ENCODE data around the gene LOXL3.

Gene LOXL3

GRCh38 chr2:74553892-74554819 is at the start of gene LOXL3, which contains the start of gene DOK1:
Gene LOXL3, minus strand, starts transcription at chr2:74553942. Its CDS starts 1,308 bp downstream, at chr2:74552634.
Gene DOK1, plus strand, starts transcription at chr2:74554720. Its CDS starts 35 bp downstream, at chr2:74554755.
- DNase-seq: peak; percentile 66

- DNase-seq: no peak
Observed at GRCh38 chr2:74602586-74603281, 49.0 kb upstream of the LOXL3 start.

GRCh38 chr2:74599676-74600075 is 45.9 kb upstream of the LOXL3 start:
- no peak for DNase-seq

GRCh38 chr2:74597410-74597809 is 43.7 kb upstream of the LOXL3 start:
- no peak for DNase-seq

- DNase-seq: no peak
Observed at GRCh38 chr2:74596584-74596983, 42.8 kb upstream of the LOXL3 start.

- DNase-seq: no peak
Observed at GRCh38 chr2:74593826-74594772, 40.4 kb upstream of the LOXL3 start.

- DNase-seq: no peak
Observed at GRCh38 chr2:74588664-74589063, 34.9 kb upstream of the LOXL3 start.

GRCh38 chr2:74587664-74588277 is 34.0 kb upstream of the LOXL3 start:
- DNase-seq: peak; percentile 39

GRCh38 chr2:74585406-74586185 is 31.9 kb upstream of the LOXL3 start:
- peak; percentile 34 for DNase-seq

- DNase-seq: no peak
Observed at GRCh38 chr2:74584088-74584645, 30.4 kb upstream of the LOXL3 start.

GRCh38 chr2:74583504-74583903 is 29.8 kb upstream of the LOXL3 start:
- DNase-seq: no peak

- no peak for DNase-seq
Observed at GRCh38 chr2:74582184-74582583, 28.4 kb upstream of the LOXL3 start.

- no peak for DNase-seq
Observed at GRCh38 chr2:74581463-74581862, 27.7 kb upstream of the LOXL3 start.

GRCh38 chr2:74578408-74578807 is 24.7 kb upstream of the LOXL3 start:
- DNase-seq: no peak

GRCh38 chr2:74577448-74577847 is 23.7 kb upstream of the LOXL3 start:
- DNase-seq: no peak

- no peak for DNase-seq
Observed at GRCh38 chr2:74576863-74577229, 23.1 kb upstream of the LOXL3 start.

GRCh38 chr2:74576211-74576862 is 22.6 kb upstream of the LOXL3 start:
- no peak for DNase-seq

GRCh38 chr2:74575320-74575719 is 21.6 kb upstream of the LOXL3 start:
- no peak for DNase-seq

GRCh38 chr2:74573747-74574562 is 20.2 kb upstream of the LOXL3 start:
- DNase-seq: no peak

Measured in DMS79 treated with DMSO at 0.1 percent for 48 hours (cell line).